A549 (cell line): Measurements from ENCODE around the gene PSMA7.

Experiments
- EP300 ChIP-seq, 2 experiments: fragments of >200 bp; sonication (Bioruptor Twin); formaldehyde crosslinking; IDR thresholded peaks; 2 replicates in 1 of 2; 3 replicates in 1 of 2; pipeline ENCODE4 v1.6.1; 2016 to 2017
- HDAC2 ChIP-seq: fragments of 200-600 bp; sonication (generic); IDR thresholded peaks from 2 replicates; pipeline ENCODE4 v1.6.1; 2016
- MYC ChIP-seq: IDR thresholded peaks from 2 replicates; pipeline ENCODE4 v1.6.1; 2012; ENCODE audit warnings: mild to moderate bottlenecking, inconsistent platforms, low read length, improper control_type of control experiment, borderline replicate concordance
- POLR2A ChIP-seq: IDR thresholded peaks from 2 replicates; pipeline ENCODE4 v1.6.1; 2012; ENCODE audit warnings: mild to moderate bottlenecking, low read length
- RCOR1 ChIP-seq: fragments of 150-350 bp; IDR thresholded peaks from 2 replicates; pipeline ENCODE4 v1.6.1; 2014; ENCODE audit warnings: antibody characterized with exemption, low read length, low read depth
- RNF2 ChIP-seq: fragments of 200-600 bp; sonication (generic); IDR thresholded peaks from 2 replicates; pipeline ENCODE4 v1.6.1; 2016; ENCODE audit warnings: low read depth, mild to moderate bottlenecking, antibody characterized with exemption, moderate library complexity, borderline replicate concordance
- TF ChIP-seq, protein P1 (sequence below): fragments of >200 bp; sonication (Bioruptor Twin); formaldehyde crosslinking; IDR thresholded peaks from 3 replicates; pipeline ENCODE4 v1.5.1; 2016
- TF ChIP-seq, protein P2 (sequence below): fragments of 200-600 bp; sonication (generic); IDR thresholded peaks from 2 replicates; pipeline ENCODE4 v1.6.1; 2016; ENCODE audit warnings: antibody characterized with exemption, mild to moderate bottlenecking, moderate library complexity

DNA sequence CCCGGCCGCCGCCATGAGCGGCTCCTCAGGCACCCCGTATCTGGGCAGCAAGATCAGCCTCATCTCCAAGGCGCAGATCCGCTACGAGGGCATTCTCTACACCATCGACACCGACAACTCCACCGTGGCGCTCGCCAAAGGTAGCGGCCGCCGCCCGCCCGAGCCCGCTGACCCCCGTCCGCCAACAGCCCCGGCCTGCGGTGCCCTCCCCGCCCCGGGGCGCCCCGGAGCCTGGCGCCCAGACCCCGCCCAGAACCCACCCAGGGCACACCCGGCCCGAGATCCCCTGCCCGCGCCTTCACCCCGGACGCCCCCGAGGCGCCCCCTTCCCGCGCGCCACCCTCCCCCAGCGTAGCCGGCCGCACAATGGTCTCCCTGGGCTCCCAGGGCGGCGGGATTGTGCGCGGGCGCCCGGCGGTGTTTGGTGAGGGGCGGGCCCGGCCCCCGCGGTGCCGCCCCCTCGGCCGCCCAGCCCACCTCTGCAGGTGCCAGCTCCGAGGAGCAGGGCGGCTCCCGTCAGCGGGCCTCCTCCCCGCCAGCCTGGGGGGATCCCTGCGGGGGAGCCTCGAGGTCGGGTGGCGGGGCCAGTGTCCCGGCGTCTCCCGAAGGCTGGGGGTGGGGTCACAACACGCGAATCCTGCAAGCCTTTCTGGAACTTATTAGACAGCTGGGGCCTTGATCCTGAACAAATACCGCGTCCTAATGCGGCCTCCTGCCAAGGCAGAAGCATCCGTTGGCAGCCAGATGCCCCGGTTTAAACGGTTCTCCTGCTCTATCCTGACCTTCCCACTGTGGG, 20.3 kb downstream of the PSMA7 start:
- TF ChIP-seq, protein P1, sequence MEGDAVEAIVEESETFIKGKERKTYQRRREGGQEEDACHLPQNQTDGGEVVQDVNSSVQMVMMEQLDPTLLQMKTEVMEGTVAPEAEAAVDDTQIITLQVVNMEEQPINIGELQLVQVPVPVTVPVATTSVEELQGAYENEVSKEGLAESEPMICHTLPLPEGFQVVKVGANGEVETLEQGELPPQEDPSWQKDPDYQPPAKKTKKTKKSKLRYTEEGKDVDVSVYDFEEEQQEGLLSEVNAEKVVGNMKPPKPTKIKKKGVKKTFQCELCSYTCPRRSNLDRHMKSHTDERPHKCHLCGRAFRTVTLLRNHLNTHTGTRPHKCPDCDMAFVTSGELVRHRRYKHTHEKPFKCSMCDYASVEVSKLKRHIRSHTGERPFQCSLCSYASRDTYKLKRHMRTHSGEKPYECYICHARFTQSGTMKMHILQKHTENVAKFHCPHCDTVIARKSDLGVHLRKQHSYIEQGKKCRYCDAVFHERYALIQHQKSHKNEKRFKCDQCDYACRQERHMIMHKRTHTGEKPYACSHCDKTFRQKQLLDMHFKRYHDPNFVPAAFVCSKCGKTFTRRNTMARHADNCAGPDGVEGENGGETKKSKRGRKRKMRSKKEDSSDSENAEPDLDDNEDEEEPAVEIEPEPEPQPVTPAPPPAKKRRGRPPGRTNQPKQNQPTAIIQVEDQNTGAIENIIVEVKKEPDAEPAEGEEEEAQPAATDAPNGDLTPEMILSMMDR, result no peak
- TF ChIP-seq EP300 (IDR thresholded peaks at IDR 0.05) (no peak), MYC (no peak), HDAC2 (no peak), POLR2A (no peak), RCOR1 (no peak), RNF2 (no peak)
- TF ChIP-seq, protein P2, sequence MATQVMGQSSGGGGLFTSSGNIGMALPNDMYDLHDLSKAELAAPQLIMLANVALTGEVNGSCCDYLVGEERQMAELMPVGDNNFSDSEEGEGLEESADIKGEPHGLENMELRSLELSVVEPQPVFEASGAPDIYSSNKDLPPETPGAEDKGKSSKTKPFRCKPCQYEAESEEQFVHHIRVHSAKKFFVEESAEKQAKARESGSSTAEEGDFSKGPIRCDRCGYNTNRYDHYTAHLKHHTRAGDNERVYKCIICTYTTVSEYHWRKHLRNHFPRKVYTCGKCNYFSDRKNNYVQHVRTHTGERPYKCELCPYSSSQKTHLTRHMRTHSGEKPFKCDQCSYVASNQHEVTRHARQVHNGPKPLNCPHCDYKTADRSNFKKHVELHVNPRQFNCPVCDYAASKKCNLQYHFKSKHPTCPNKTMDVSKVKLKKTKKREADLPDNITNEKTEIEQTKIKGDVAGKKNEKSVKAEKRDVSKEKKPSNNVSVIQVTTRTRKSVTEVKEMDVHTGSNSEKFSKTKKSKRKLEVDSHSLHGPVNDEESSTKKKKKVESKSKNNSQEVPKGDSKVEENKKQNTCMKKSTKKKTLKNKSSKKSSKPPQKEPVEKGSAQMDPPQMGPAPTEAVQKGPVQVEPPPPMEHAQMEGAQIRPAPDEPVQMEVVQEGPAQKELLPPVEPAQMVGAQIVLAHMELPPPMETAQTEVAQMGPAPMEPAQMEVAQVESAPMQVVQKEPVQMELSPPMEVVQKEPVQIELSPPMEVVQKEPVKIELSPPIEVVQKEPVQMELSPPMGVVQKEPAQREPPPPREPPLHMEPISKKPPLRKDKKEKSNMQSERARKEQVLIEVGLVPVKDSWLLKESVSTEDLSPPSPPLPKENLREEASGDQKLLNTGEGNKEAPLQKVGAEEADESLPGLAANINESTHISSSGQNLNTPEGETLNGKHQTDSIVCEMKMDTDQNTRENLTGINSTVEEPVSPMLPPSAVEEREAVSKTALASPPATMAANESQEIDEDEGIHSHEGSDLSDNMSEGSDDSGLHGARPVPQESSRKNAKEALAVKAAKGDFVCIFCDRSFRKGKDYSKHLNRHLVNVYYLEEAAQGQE, result no peak
